ENCODE measurements around the gene VAC14. TPM values are rescaled to one million over a fixed set of nuclear protein-coding genes. Genes with fewer than 3 reads are reported as not detected.
"Not testable (repeated sequence)": the region's sequence is repeated elsewhere in the genome, so short reads cannot be mapped to it uniquely, and the experiment has no call there.

Gene VAC14
- polyA plus RNA-seq, 1 experiment = 50.7 TPM

- CTCF ChIA-PET = interaction anchor here (1.5 to 1.6 kb wide), 2 partner anchors 97 to 103 kb away, joined by 4 to 5 read pairs; no protein-coding TSS in a partner anchor
- POLR2A ChIA-PET = no interaction called here
- Histone ChIP-seq H3K36me3 (ENCODE audit: control insufficient read depth, insufficient read depth, low read length) (peaks cover 56% of the 10 kb centered on the region), H3K4me3 (ENCODE audit: low read depth, low read length) (no peak overlapping the region), H3K27me3 (ENCODE audit: control insufficient read depth, insufficient read depth, low read length) (no peaks in the 10 kb centered on the region)
- no peak for DNase-seq (ENCODE audit: low read depth)
- no peak for TF ChIP-seq CTCF (IDR thresholded peaks at IDR 0.05; ENCODE audit: insufficient read depth, low read depth, low read length)
Observed at GRCh38 chr16:70674221-70675014, 126.5 kb downstream of the VAC14 start.

GRCh38 chr16:70670938-70671337 is 130.0 kb downstream of the VAC14 start:
- POLR2A ChIA-PET; H3K4me3 ChIP-seq (ENCODE audit: low read depth, low read length); H3K27me3 ChIP-seq (ENCODE audit: control insufficient read depth, insufficient read depth, low read length); DNase-seq (ENCODE audit: low read depth): not testable (repeated sequence)
- peaks cover 40% of the 10 kb centered on the region for H3K36me3 ChIP-seq (ENCODE audit: control insufficient read depth, insufficient read depth, low read length)
- CTCF ChIA-PET = interaction anchor here (0.8 kb wide), 1 partner anchor 19 kb away, joined by 3 read pairs; no protein-coding TSS in a partner anchor

GRCh38 chr16:70670175-70670574 is 130.8 kb downstream of the VAC14 start:
- POLR2A ChIA-PET = no interaction called here
- no peak for TF ChIP-seq CTCF (IDR thresholded peaks at IDR 0.05; ENCODE audit: insufficient read depth, low read depth, low read length)
- Histone ChIP-seq H3K4me3 (ENCODE audit: low read depth, low read length) (no peak overlapping the region), H3K27me3 (ENCODE audit: control insufficient read depth, insufficient read depth, low read length) (no peaks in the 10 kb centered on the region), H3K36me3 (ENCODE audit: control insufficient read depth, insufficient read depth, low read length) (peaks cover 43% of the 10 kb centered on the region)
- CTCF ChIA-PET = interaction anchor here (4.5 kb wide), 1 partner anchor 100 kb away, joined by 21 read pairs; no protein-coding TSS in a partner anchor
- DNase-seq (ENCODE audit: low read depth) = no peak

GRCh38 chr16:70665806-70666735 is 134.9 kb downstream of the VAC14 start:
- CTCF ChIA-PET = interaction anchor here (1.1 to 4.5 kb wide), 3 partner anchors 12 to 104 kb away, joined by 3 to 21 read pairs (median 9); no protein-coding TSS in a partner anchor
- POLR2A ChIA-PET = interaction anchor here (0.6 kb wide), 2 partner anchors 84 to 86 kb away, joined by 3 to 5 read pairs; no protein-coding TSS in a partner anchor
- peaks cover 60% of the 10 kb centered on the region for H3K36me3 ChIP-seq (ENCODE audit: control insufficient read depth, insufficient read depth, low read length)
- no peaks in the 10 kb centered on the region for H3K27me3 ChIP-seq (ENCODE audit: control insufficient read depth, insufficient read depth, low read length)
- TF ChIP-seq CTCF (IDR thresholded peaks at IDR 0.05; ENCODE audit: insufficient read depth, low read depth, low read length) = no peak
- no peak overlapping the region for H3K4me3 ChIP-seq (ENCODE audit: low read depth, low read length)
- DNase-seq (ENCODE audit: low read depth) = no peak

- POLR2A ChIA-PET = no interaction called here
- no peak for TF ChIP-seq CTCF (IDR thresholded peaks at IDR 0.05; ENCODE audit: insufficient read depth, low read depth, low read length)
- DNase-seq (ENCODE audit: low read depth) = no peak
- CTCF ChIA-PET = interaction anchor here (1.1 to 1.9 kb wide), 3 partner anchors 11 to 106 kb away, joined by 3 to 9 read pairs (median 6); no protein-coding TSS in a partner anchor
- no peak overlapping the region for H3K4me3 ChIP-seq (ENCODE audit: low read depth, low read length)
- peaks cover 59% of the 10 kb centered on the region for H3K36me3 ChIP-seq (ENCODE audit: control insufficient read depth, insufficient read depth, low read length)
- H3K27me3 ChIP-seq (ENCODE audit: control insufficient read depth, insufficient read depth, low read length) = no peaks in the 10 kb centered on the region
Observed at GRCh38 chr16:70665113-70665694, 135.8 kb downstream of the VAC14 start.
